H1 (cell line): ENCODE results near the gene PHLPP1. TPM values are rescaled to one million over a fixed set of nuclear protein-coding genes. Genes with fewer than 3 reads are reported as not detected.

Source experiments
- CTCF ChIA-PET: fragments of 300-600 bp; sonication (Branson Sonifier 250); formaldehyde crosslinking; loops from one replicate; lab custom pipeline; 2021; ENCODE audit not compliant: partially characterized antibody; lab: Charles Lee
- POLR2A ChIA-PET: fragments of 300-600 bp; sonication (Branson Sonifier 250); formaldehyde crosslinking; loops from one replicate; lab custom pipeline; 2021; ENCODE audit warnings: inconsistent platforms; ENCODE audit not compliant: partially characterized antibody; lab: Charles Lee
- DNase-seq, 2 experiments: peaks; one replicate each; pipeline versions ENCODE4 v3.0.0 to v3.0.0-alpha.2; 2010 to 2022; ENCODE audit warnings: low spot score in 2 of 2, low read depth in 1 of 2, mixed read lengths in 1 of 2
- FAIRE-seq: peaks from 2 replicates; lab custom pipeline; 2011; peaks lifted over from hg19 to GRCh38; lab: Jason Lieb, UNC
- H2AFZ ChIP-seq: 2 replicates; pipeline ENCODE4 v1.8.1; 2012; ENCODE audit warnings: low read length, inconsistent platforms
- H2AK5ac ChIP-seq: 2 replicates; pipeline ENCODE4 v1.6.1; 2013; ENCODE audit warnings: low read depth, low read length
- H2BK120ac ChIP-seq: replicated peaks from 2 replicates; pipeline ENCODE3; 2013; ENCODE audit warnings: low read depth, low read length, inconsistent platforms
- H2BK12ac ChIP-seq: 2 replicates; pipeline ENCODE4 v1.6.1; 2013; ENCODE audit warnings: low read depth, low read length
- H2BK15ac ChIP-seq: 2 replicates; pipeline ENCODE4 v1.6.1; 2013; ENCODE audit warnings: low read length
- H2BK20ac ChIP-seq: 2 replicates; pipeline ENCODE4 v1.6.1; 2013; ENCODE audit warnings: low read length
- H2BK5ac ChIP-seq: 2 replicates; pipeline ENCODE4 v1.6.1; 2013; ENCODE audit warnings: low read depth, low read length
- H3K14ac ChIP-seq: 2 replicates; pipeline ENCODE4 v1.6.1; 2013; ENCODE audit warnings: inconsistent platforms; ENCODE audit not compliant: insufficient read length
- H3K18ac ChIP-seq: 2 replicates; pipeline ENCODE4 v1.6.1; 2013; ENCODE audit warnings: low read length; ENCODE audit errors: extremely low read depth
- H3K23ac ChIP-seq: 2 replicates; pipeline ENCODE4 v1.6.1; 2013; ENCODE audit warnings: inconsistent platforms; ENCODE audit not compliant: insufficient read length
- H3K23me2 ChIP-seq: 2 replicates; pipeline ENCODE4 v1.6.1; 2013; ENCODE audit warnings: low read depth, low read length
- H3K27ac ChIP-seq: 2 replicates; pipeline ENCODE4 v1.6.1; 2011; ENCODE audit warnings: low read depth, low read length, inconsistent platforms
- H3K27me3 ChIP-seq, 4 experiments: replicated peaks in 1 of 4; 1 replicate in 1 of 4; 2 replicates in 3 of 4; pipeline versions ENCODE4 v1.6.1 to v1.8.1; 2011 to 2013; ENCODE audit warnings: low read length in 3 of 4, mild to moderate bottlenecking in 3 of 4, inconsistent platforms in 2 of 4, mixed read lengths in 2 of 4, moderate library complexity in 1 of 4; ENCODE audit not compliant: control insufficient read depth in 3 of 4, insufficient read depth in 3 of 4; ENCODE audit errors: extremely low read depth in 1 of 4
- H3K36me3 ChIP-seq, 4 experiments: 2 replicates each; pipeline versions ENCODE4 v1.6.1 to v1.8.1; 2011 to 2013; ENCODE audit warnings: mild to moderate bottlenecking in 4 of 4, low read length in 3 of 4, moderate library complexity in 2 of 4, control low read depth in 1 of 4, inconsistent platforms in 1 of 4; ENCODE audit not compliant: insufficient read depth in 4 of 4, control insufficient read depth in 2 of 4
- H3K4ac ChIP-seq: replicated peaks from 2 replicates; pipeline ENCODE3; 2013; ENCODE audit warnings: low read length, low read depth, mixed read lengths, inconsistent platforms; ENCODE audit not compliant: insufficient read length
- H3K4me1 ChIP-seq, 4 experiments: replicated peaks in 1 of 4; 1 replicate in 1 of 4; 2 replicates in 3 of 4; pipeline versions ENCODE4 v1.6.1 to v1.8.1; 2011 to 2013; ENCODE audit warnings: low read length in 3 of 4, inconsistent platforms in 2 of 4, mixed read lengths in 1 of 4; ENCODE audit not compliant: insufficient read depth in 4 of 4, control insufficient read depth in 3 of 4
- H3K4me2 ChIP-seq, 2 experiments: 2 replicates each; pipeline versions ENCODE4 v1.6.1 to v1.8.1; 2011 to 2013; ENCODE audit warnings: low read depth in 2 of 2, low read length in 2 of 2, control low read depth in 1 of 2, inconsistent platforms in 1 of 2, mild to moderate bottlenecking in 1 of 2; ENCODE audit not compliant: insufficient read depth in 1 of 2
- H3K4me3 ChIP-seq, 4 experiments: fragments of 200-600, 300-600 bp in 1 of 4; sonication (generic), shearing (Covaris generic), sonication (Bioruptor Twin) in 1 of 4; 2 replicates each; pipeline versions ENCODE4 v1.5.1 to v1.8.1; 2011 to 2016; ENCODE audit warnings: low read length in 4 of 4, low read depth in 3 of 4, control low read depth in 2 of 4, inconsistent platforms in 2 of 4, mild to moderate bottlenecking in 2 of 4, mixed read lengths in 1 of 4, moderate library complexity in 1 of 4; ENCODE audit not compliant: insufficient read depth in 2 of 4; ENCODE audit errors: extremely low read depth in 1 of 4
- H3K56ac ChIP-seq: replicated peaks from 2 replicates; pipeline ENCODE3; 2013; ENCODE audit warnings: low read depth, mild to moderate bottlenecking, mixed read lengths, low read length, inconsistent platforms; ENCODE audit not compliant: insufficient read length
- H3K79me1 ChIP-seq: 2 replicates; pipeline ENCODE4 v1.6.1; 2013; ENCODE audit warnings: low read depth, low read length, control low read depth
- H3K79me2 ChIP-seq, 2 experiments: 2 replicates each; pipeline versions ENCODE4 v1.6.1 to v1.8.1; 2012 to 2013; ENCODE audit warnings: low read length in 2 of 2, mild to moderate bottlenecking in 2 of 2, inconsistent platforms in 1 of 2; ENCODE audit not compliant: insufficient read depth in 2 of 2, control insufficient read depth in 1 of 2
- H3K9ac ChIP-seq, 4 experiments: replicated peaks in 1 of 4; 1 replicate in 1 of 4; 2 replicates in 3 of 4; pipeline versions ENCODE4 v1.6.1 to v1.8.1; 2011 to 2013; ENCODE audit warnings: low read depth in 3 of 4, low read length in 3 of 4, control low read depth in 2 of 4, mild to moderate bottlenecking in 2 of 4, moderate library complexity in 2 of 4, inconsistent platforms in 1 of 4; ENCODE audit errors: extremely low read depth in 1 of 4
- H3K9me3 ChIP-seq, 2 experiments: 2 replicates each; pipeline versions ENCODE4 v1.6.1 to v1.8.1; 2012 to 2013; ENCODE audit warnings: mild to moderate bottlenecking in 2 of 2, moderate library complexity in 2 of 2, control low read depth in 1 of 2, inconsistent platforms in 1 of 2, low read depth in 1 of 2, low read length in 1 of 2, mixed read lengths in 1 of 2; ENCODE audit not compliant: insufficient read depth in 2 of 2
- H4K20me1 ChIP-seq, 2 experiments: replicated peaks in 1 of 2; 2 replicates each; pipeline versions ENCODE3 to v1.8.1; 2011 to 2013; ENCODE audit warnings: inconsistent platforms in 2 of 2, low read length in 2 of 2, mild to moderate bottlenecking in 1 of 2; ENCODE audit not compliant: insufficient read depth in 2 of 2, control insufficient read depth in 1 of 2
- H4K5ac ChIP-seq: 2 replicates; pipeline ENCODE4 v1.6.1; 2013; ENCODE audit warnings: low read length, low read depth, mixed read lengths, inconsistent platforms; ENCODE audit not compliant: insufficient read length
- H4K8ac ChIP-seq: 2 replicates; pipeline ENCODE4 v1.8.0; 2013; ENCODE audit warnings: mild to moderate bottlenecking, moderate library complexity, low read length, inconsistent platforms; ENCODE audit not compliant: insufficient read depth; ENCODE audit errors: extremely low read depth
- H4K91ac ChIP-seq: replicated peaks from 2 replicates; pipeline ENCODE3; 2013; ENCODE audit warnings: low read length, mixed read lengths, inconsistent platforms; ENCODE audit not compliant: insufficient read length
- ATF2 ChIP-seq: IDR thresholded peaks from 2 replicates; pipeline ENCODE4 v1.6.1; 2012; ENCODE audit warnings: low read length, inconsistent platforms
- CEBPB ChIP-seq: IDR thresholded peaks from 2 replicates; pipeline ENCODE4 v1.6.1; 2012; ENCODE audit warnings: low read depth, low read length
- CTCF ChIP-seq, 3 experiments: IDR thresholded peaks; 1 replicate in 2 of 3; 2 replicates in 1 of 3; pipeline versions ENCODE4 v1.5.1 to v1.6.1; 2011; ENCODE audit warnings: low read length in 3 of 3, mild to moderate bottlenecking in 3 of 3, inconsistent platforms in 2 of 3, low read depth in 1 of 3, moderate library complexity in 1 of 3; ENCODE audit not compliant: insufficient read depth in 1 of 3; ENCODE audit errors: control extremely low read depth in 1 of 3
- GTF2F1 ChIP-seq: IDR thresholded peaks from 2 replicates; pipeline ENCODE4 v1.6.1; 2012; ENCODE audit warnings: low read depth, low read length, improper control_type of control experiment, borderline replicate concordance
- JUND ChIP-seq: IDR thresholded peaks from 2 replicates; pipeline ENCODE4 v1.6.1; 2011; ENCODE audit warnings: mild to moderate bottlenecking, improper control_type of control experiment, low read length
- KDM1A ChIP-seq: fragments of 200-600, 300-600 bp; sonication (generic); IDR thresholded peaks from 2 replicates; pipeline ENCODE4 v1.7.1; 2016; ENCODE audit warnings: mild to moderate bottlenecking, low read length, borderline replicate concordance
- SP2 ChIP-seq: IDR thresholded peaks from 2 replicates; pipeline ENCODE4 v1.6.1; 2012; ENCODE audit warnings: mild to moderate bottlenecking, low read length, inconsistent platforms
- TAF1 ChIP-seq: IDR thresholded peaks from 2 replicates; pipeline ENCODE4 v1.6.1; 2011; ENCODE audit warnings: mild to moderate bottlenecking, low read depth, low read length
- ZNF274 ChIP-seq: IDR thresholded peaks from 2 replicates; pipeline ENCODE4 v1.7.0; 2012; ENCODE audit warnings: low read length, borderline replicate concordance; ENCODE audit errors: extremely low read depth
- WGBS, 2 experiments: shearing (Covaris generic) in 1 of 2; methylation state at CpG; one replicate each; pipeline versions ENCODE4 v1.1.6 to v1.1.7; 2013 to 2015; ENCODE audit warnings: low lambda C conversion rate in 2 of 2, mixed read lengths in 2 of 2, inconsistent platforms in 1 of 2, low coverage in 1 of 2, missing lambda C conversion rate in 1 of 2; ENCODE audit not compliant: insufficient replicate concordance in 2 of 2, insufficient coverage in 1 of 2, insufficient read length in 1 of 2; ENCODE audit errors: extremely low coverage in 1 of 2, missing lambda C conversion rate in 1 of 2; 5-methylcytosine and 5-hydroxymethylcytosine counted together
- polyA plus RNA-seq, 7 experiments: library from polyadenylated mRNA; depleted of rRNA in 3 of 7; stranded (reverse) in 5 of 7; unstranded in 2 of 7; fragments of >200 nt in 5 of 7; fragments of 200-250 nt in 2 of 7; gene quantifications; 1 replicate in 5 of 7; 2 replicates in 1 of 7; 4 replicates in 1 of 7; pipeline versions ENCODE4 v1.2.1 to v1.2.3, GENCODE V29; 2011 to 2013; ENCODE audit warnings: missing spikeins in 2 of 7, mixed read lengths in 2 of 7
- total RNA-seq: library from RNA; stranded (reverse); fragmentation: NEBNext Ultra II Directional; extraction: Animal tissue kit (Norgen Biotek cat#: 25700); gene quantifications from 2 replicates; pipeline ENCODE4 v1.2.1, GENCODE V29; 2021
- TF ChIP-seq, protein P1 (sequence below): IDR thresholded peaks from 2 replicates; pipeline ENCODE4 v1.6.1; 2012; ENCODE audit warnings: inconsistent platforms

PHLPP1 gene
- total and polyA plus RNA-seq, 2 of the 8 experiments (the other 6 are each of a cell fraction or from before 2014, with no cell fraction given): 28.0 to 66.3 TPM

DNA sequence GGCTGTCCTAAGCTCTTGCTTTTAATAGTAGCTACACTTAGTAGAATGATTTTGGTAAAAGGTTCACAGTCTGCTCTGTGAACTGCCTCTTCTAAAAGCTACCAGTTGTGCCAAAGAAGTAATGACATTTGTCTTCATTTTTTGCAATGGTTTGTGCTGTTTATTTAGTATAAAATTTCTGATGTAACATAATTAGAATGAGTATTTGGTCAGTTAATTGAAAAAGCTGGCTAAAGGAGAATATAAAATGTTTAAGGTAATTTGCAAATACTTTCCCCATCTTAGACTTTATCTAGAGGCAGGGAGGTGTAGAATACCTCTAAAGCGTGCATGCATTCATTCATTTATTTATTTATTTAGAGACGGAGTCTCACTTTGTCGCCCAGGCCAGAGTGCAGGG is 71.3 kb downstream of the PHLPP1 start:
- Histone ChIP-seq H3K79me1 (peaks cover 5% of the 10 kb centered on the region; the same call in 1 of the 2 replicates), H3K56ac (no peak overlapping the region), H3K14ac (no peak overlapping the region), H2BK15ac (no peak overlapping the region), H4K8ac (no peak overlapping the region), H2BK12ac (no peak overlapping the region), H4K5ac (no peak overlapping the region), H3K4me3 (no peak overlapping the region), H3K79me2 (peaks cover 9 to 100% of the 10 kb centered on the region in 2 experiments; a peak in 3 of 4 replicates), H3K23me2 (no peaks in the 10 kb centered on the region; the same call in 1 of the 2 replicates), H2BK5ac (no peak overlapping the region), H3K4ac (no peak overlapping the region), H3K4me2 (no peak overlapping the region), H3K4me1 (peaks cover 5 to 33% (median 21%) of the 10 kb centered on the region in 4 experiments; a peak in 6 of 7 replicates), H4K91ac (no peak overlapping the region), H3K23ac (no peak overlapping the region), H3K36me3 (no peaks in the 10 kb centered on the region), H2BK20ac (no peak overlapping the region), H3K9ac (no peak overlapping the region), H2AK5ac (no peak overlapping the region), H4K20me1 (peaks cover 6 to 7% of the 10 kb centered on the region in 2 experiments), H2BK120ac (no peak overlapping the region), H3K27ac (no peak overlapping the region), H2AFZ (no peak overlapping the region), H3K18ac (no peak overlapping the region), H3K27me3 (no peaks in the 10 kb centered on the region), H3K9me3 (no peaks in the 10 kb centered on the region)
- DNase-seq: no peak
- ChIA-PET POLR2A (no interaction called here), CTCF (no interaction called here)
- no peak for FAIRE-seq
- 82% methylated on average over 3 of the region's 3 CpGs; no CpG with 5 or more reads in 1 of the 2 experiments for WGBS, 2 experiments
- TF ChIP-seq JUND (no peak), TAF1 (no peak), CEBPB (no peak), ATF2 (no peak), KDM1A (no peak), ZNF274 (no peak), GTF2F1 (no peak), SP2 (no peak), CTCF (IDR thresholded peaks at IDR 0.05; ENCODE audit: control extremely low read depth in 1 of 3, insufficient read depth in 1 of 3, low read depth in 1 of 3, low read length in 3 of 3) (no peak)
- TF ChIP-seq, protein P1, sequence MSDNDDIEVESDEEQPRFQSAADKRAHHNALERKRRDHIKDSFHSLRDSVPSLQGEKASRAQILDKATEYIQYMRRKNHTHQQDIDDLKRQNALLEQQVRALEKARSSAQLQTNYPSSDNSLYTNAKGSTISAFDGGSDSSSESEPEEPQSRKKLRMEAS: no peak
